GM18498 (cell line): ENCODE data around the gene ZNF487.

ENCODE experiments used
- ATAC-seq: cut with Tn5 transposase; IDR thresholded peaks from one replicate; pipeline ENCODE4 v1.9.1; 2021; ENCODE audit warnings: mild to moderate bottlenecking, moderate library complexity; ENCODE audit not compliant: unreplicated experiment

ZNF487 gene

GRCh38 chr10:43482319-43483078, 45.6 kb downstream of the ZNF487 start:
- no peak for ATAC-seq

GRCh38 chr10:43491855-43492254, 54.9 kb downstream of the ZNF487 start:
- no peak for ATAC-seq

GRCh38 chr10:43502931-43503330, 66.0 kb downstream of the ZNF487 start:
- no peak for ATAC-seq

- ATAC-seq: no peak
Measured at GRCh38 chr10:43524434-43525247, 87.7 kb downstream of the ZNF487 start.
